B cell (primary cell): ENCODE results near the gene PEX14.

Experiments used
- EZH2 ChIP-seq: IDR thresholded peaks from 2 replicates; pipeline ENCODE4 v1.6.1; 2012; ENCODE audit warnings: borderline replicate concordance, low read depth, mild to moderate bottlenecking, moderate library complexity, low read length; ENCODE audit not compliant: insufficient read depth, poor library complexity, severe bottlenecking
- TF ChIP-seq, protein P1 (sequence below): fragments of 200-600 bp; IDR thresholded peaks from one replicate; pipeline ENCODE4 v1.8.0; 2022; ENCODE audit warnings: antibody characterized with exemption, mild to moderate bottlenecking

DNA sequence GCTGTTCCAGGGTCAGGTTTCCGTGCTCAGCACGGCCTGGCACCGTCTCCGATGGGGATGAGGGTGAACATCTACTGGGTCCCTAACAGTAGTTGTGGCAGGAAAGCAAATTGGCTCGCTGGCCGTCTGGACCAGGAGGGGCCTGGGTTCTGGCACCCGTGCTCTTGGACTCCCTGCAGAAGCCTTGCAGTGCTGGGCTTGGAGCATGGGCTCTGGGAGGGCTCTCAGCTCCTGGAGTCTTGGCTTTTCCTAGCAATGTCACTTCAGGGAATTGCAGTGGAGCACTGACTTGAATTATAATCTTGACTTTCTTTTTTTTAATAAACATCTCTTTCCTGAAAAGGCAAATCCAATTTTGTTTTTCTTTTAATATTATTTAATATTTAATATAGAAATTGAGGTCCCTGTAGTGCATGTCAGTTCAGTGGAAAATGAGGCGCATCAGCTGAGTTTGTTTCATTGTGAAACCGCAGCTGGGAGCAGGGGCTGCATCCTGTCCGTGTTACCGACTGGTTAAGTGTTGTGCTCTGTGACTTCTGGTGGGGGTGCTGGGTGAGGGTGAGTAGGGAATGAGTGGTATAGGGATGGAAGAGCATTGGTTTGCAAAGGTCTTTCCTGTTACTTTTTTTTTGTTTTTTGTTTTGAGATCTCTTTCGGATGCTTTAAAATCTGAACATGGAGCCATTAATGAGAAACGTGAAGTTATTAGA is 64.1 kb downstream of the PEX14 start:
- TF ChIP-seq, protein P1, sequence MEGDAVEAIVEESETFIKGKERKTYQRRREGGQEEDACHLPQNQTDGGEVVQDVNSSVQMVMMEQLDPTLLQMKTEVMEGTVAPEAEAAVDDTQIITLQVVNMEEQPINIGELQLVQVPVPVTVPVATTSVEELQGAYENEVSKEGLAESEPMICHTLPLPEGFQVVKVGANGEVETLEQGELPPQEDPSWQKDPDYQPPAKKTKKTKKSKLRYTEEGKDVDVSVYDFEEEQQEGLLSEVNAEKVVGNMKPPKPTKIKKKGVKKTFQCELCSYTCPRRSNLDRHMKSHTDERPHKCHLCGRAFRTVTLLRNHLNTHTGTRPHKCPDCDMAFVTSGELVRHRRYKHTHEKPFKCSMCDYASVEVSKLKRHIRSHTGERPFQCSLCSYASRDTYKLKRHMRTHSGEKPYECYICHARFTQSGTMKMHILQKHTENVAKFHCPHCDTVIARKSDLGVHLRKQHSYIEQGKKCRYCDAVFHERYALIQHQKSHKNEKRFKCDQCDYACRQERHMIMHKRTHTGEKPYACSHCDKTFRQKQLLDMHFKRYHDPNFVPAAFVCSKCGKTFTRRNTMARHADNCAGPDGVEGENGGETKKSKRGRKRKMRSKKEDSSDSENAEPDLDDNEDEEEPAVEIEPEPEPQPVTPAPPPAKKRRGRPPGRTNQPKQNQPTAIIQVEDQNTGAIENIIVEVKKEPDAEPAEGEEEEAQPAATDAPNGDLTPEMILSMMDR, result no peak
- no peak for TF ChIP-seq EZH2
